HUDEP-2 (cell line): ENCODE data around the gene ATP1B1.

Experiments used
- DNase-seq, 76 experiments: peaks; one replicate each; lab custom pipeline; 2025; ENCODE audit not compliant: unreplicated experiment in 76 of 76; lab: John Stamatoyannopoulos, UW

Gene ATP1B1

GRCh38 chr1:169106095-169106920, at the start of gene ATP1B1:
TSS of gene ATP1B1 (plus strand) at chr1:169106690. CDS start at chr1:169106830, 140 bp downstream.
- peak in 63 of 76 experiments; percentile 4 to 79 (median 48) for DNase-seq

GRCh38 chr1:169059421-169059820, 47.1 kb upstream of the ATP1B1 start:
- DNase-seq: no peak

GRCh38 chr1:169060043-169060722, 46.3 kb upstream of the ATP1B1 start:
- no peak for DNase-seq

DNA sequence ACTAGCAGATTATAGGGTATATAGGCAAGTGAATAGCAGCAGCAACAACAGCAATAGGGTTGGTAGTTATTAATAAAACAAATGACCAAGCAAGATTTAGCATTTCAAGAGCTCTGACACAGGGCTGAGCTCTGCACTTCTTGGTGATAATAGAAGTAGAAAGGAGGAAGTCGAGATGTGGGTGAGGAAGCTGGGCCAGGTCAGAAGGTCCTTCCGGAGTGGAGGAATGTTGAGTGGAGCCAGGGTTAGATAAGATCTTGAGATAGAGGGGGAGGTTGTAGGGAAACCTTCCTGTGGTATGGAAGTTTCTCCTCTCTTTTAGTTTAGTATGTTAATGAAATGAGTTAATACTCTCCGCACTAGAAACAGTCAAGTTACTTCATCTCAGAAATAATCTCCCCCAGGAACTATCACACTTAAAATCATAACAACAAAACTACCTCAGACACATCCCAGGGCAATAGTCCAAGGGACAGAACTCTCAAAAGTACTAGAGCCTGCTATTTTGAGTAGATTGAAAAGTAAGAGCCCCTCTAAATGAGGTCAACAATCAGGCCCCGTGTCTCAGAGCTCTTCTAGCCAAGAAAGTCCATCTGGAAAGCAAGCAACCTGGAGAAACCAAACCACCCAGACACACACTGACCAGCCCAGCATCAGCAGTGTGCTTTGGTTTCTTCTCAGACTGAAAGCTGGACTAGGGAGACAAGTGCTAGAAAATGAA, 45.4 kb upstream of the ATP1B1 start:
- no peak for DNase-seq

DNA sequence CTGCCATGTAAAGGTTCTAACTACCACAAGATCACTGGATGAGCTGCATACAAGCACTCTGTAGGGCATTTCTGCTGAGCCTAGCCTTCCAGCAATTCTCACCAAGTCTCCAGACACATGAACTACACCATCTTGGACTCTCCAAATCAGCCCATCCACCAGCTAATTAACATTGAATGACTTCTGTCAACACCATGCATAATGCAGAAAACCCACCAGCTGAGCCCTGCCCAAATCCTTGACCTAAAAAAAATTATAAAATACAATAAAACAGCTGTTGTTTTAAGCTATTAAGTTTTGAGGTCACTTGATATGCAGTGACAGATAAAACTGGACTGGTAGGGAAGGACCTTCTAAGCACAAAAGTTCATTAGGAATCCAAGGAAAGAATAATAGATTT, 44.3 kb upstream of the ATP1B1 start:
- no peak for DNase-seq

- no peak for DNase-seq
Measured at GRCh38 chr1:169064103-169064502, 42.4 kb upstream of the ATP1B1 start.

GRCh38 chr1:169070547-169070946, 35.9 kb upstream of the ATP1B1 start:
- no peak for DNase-seq

DNA sequence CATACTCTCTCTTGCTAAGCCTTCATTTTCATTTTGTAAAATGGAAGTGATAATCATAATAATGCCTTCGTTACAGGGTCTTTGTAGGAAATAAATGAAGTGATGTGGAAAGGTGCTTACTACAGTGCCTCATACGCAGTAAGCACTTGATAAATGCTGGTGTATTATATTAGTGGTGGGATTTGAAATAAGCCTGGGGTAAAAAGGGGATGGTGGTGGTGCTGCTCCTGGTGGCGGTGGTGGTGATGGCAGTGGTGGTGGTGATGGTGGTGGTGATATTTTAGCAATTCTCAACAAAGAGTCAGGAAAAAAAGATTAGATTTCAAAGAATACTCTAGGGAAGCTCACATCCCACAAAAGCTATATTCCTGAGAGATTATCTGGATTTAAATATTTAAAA, 35.5 kb upstream of the ATP1B1 start:
- DNase-seq: no peak

DNA sequence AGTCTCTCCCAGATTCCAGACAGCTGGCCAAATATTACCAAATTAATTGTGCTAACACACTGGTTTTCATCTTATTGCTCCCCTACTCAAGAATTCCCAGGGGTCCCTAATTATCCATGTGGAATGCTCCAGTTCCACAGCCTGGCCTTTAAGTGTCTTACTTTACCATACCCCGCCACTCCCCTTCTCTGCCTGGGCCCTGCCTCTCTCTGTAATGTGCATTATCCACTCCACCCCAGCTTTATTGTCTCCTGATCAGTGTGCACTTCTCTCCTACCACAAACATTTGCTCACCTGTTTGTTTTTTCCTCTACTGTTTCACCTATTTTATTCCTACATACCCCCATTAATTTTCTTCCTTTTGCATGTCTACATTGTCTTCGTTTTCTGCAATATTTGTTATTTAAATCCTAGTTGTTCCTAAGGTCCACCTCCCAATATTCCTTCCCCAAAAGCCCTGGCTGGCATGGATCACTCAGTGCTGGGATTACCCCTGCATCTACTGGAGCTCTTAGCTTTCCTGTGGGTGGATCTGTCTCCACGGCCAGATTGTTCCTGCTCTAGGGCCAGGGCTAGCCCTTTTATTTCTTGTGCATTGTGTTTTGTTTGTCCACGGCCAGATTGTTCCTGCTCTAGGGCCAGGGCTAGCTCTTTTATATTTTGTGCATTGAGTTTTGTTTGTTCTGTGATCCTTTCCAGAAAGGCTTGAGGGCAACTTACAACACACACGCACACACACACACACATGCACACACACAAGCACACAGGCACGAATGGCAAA, 33.4 kb upstream of the ATP1B1 start:
- DNase-seq: no peak

- DNase-seq: no peak
Measured at GRCh38 chr1:169078163-169078883, 28.2 kb upstream of the ATP1B1 start.

- no peak for DNase-seq
Measured at GRCh38 chr1:169081503-169082123, 24.9 kb upstream of the ATP1B1 start.

DNA sequence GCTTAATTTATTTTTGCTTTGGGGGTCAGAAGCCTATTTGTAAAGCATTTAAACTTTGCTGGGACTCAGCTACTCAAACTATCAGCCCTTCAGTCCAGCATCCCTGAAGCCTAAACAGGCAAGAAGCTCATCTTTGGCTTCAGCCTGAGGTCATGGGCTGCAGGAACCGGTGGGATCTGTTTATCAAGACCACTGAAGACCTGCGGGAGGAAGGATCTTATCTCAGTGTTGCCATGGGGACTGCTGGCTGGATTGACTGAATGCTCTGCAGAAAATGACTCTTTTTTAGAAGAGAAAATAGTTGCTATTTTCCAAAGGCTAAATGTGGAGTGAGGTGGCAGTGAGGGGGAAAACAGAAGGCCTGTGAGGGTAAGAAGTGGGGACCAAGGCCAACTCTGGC, 20.6 kb upstream of the ATP1B1 start:
- DNase-seq: no peak

DNA sequence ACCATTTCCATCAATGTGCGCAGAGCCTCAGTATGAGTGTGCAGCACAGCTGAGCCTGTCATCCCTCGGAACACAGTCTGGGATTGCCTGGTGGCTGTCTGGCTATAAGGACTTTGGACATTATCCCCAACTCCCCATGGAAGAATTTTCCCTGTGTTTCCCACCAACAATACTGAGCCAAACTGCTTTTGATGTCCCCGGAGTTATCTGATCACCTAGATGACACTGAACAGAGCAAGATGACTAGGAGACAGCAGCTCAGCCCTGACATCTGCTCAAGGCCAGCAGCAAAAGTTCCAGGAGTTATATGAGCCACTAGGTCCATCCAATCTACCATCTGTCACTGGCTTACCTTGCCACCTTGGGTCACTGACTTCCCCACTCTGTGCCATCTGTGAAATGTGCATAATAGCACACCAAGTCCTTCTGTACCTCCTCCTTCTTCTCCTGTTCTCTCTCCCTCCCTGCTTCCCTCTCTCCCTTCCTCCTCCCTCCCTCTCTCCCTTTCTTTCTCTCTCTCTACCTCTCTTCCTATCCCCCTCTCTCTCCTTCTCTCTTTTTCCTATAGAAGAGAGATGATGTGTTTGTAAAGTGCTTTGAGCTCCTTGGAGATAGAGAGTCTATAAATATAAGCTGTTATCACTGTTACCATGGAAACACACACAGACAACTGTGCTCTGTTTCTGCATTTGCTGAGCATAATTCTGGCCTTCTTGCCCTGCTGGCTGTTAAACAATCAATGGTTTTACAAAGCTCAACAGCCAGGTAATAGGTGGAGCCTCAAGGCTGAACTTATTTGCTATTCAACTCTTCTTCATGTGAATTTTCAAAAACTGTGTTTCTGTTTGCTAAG, 19.7 kb upstream of the ATP1B1 start:
- no peak for DNase-seq

- no peak for DNase-seq
Measured at GRCh38 chr1:169087876-169088275, 18.6 kb upstream of the ATP1B1 start.

DNA sequence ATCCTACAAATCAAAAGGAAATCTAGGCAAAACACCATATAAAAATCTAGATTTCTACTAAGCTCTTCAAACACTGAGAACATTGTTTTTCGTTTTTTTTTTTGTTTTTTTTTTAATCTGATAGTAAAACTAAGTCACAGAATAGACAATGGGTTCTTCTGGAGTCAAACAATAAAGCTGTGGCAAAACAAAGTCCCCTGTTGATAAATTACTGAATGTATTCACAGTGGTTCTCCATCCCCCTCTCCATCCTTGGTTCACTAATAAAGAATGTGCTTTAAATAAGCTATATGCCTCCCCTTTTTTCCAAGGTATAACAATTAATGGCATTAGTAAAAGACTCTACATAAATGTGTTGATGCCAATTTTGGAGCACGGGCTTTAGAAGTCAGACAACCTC, 16.7 kb upstream of the ATP1B1 start:
- DNase-seq: no peak

- DNase-seq: no peak
Measured at GRCh38 chr1:169090308-169090899, 16.1 kb upstream of the ATP1B1 start.

DNA sequence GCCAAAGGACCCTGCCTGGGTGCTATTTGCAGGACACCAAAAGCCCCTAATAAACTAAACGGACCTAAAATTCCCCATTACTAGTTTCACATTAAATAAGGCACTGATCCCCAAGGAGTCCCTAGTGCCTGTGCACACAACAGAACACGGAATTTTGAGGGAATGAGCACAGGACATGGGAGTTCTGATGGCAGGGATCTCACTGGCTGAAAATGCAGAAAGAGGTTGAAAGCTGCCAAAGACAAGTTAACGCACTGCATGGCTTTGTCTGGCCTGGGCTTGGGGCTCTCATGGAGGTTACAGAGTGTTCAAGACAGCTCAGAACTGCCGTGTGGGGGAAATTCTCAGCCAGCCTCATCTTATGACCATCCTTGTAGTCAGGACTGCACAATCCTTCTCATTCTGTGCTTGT, 15.6 kb upstream of the ATP1B1 start:
- no peak for DNase-seq

DNA sequence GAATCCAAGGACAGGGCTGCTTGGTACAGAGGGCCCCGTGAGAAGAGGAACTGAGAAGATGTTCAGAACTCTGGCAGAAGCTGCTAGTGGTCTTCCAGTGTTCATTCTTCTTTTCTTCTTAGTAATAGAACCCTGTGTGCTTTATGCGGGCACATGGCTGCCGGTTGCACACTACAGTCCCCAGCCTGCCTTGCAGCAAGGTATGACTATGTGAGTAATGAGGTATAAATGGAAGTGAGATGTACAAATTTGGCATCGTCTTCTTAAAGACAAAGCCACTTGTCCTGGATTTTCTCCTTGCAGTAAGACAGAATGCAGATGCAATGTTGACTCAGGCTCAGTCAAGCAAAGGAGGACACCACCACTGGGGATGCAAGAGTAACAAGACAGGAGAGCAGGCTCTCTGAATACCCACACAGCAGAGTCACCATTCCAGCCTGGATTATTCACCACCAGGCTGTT, 15.0 kb upstream of the ATP1B1 start:
- DNase-seq: no peak
